GM18526 (cell line): ENCODE results near the gene TMSB15C.
"Not testable (repeated sequence)": the region's sequence is repeated elsewhere in the genome, so short reads cannot be mapped to it uniquely, and the experiment has no call there.

ENCODE experiments used
- POLR2A ChIP-seq: IDR thresholded peaks from 3 replicates; pipeline ENCODE4 v1.6.1; 2011; ENCODE audit not compliant: insufficient read length; ENCODE audit errors: extremely low read depth

Gene TMSB15C

DNA sequence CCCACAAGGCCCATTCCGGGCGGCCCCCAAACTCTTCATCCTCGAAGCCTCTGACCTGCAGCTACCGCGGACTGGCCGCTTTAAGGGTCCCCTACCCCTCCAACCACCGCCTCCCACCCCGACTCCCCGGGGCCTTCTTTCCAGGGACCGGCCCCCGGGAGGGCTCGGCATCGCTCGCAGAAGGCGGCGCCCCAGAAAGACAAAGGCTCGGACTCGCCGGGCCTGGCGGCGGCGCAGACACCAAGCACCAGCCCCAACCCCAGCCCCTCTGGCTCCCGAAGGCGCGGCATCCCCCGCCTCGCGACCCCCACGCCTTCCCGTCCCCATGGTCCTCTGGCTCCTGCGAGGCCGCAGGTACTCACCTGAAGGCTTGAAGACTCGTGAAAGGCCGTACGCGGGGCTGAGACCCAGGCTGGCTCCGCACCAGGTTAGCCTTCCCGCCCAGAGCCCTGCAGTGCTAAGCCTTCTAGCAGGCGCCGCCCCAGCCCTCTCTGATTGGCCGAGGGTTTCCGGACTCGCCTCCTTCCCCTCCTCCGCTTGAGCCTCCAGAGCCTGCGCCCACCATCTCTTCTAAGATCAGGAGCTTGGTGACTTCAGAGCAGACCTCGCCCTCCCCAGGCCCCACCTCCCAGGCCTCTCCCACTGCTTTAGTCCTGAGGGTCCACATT, at the start of gene TMSB15C:
Gene TMSB15C (minus strand): TSS at position 459 of the 668 bp plus-strand sequence.
- not testable (repeated sequence) for TF ChIP-seq POLR2A

DNA sequence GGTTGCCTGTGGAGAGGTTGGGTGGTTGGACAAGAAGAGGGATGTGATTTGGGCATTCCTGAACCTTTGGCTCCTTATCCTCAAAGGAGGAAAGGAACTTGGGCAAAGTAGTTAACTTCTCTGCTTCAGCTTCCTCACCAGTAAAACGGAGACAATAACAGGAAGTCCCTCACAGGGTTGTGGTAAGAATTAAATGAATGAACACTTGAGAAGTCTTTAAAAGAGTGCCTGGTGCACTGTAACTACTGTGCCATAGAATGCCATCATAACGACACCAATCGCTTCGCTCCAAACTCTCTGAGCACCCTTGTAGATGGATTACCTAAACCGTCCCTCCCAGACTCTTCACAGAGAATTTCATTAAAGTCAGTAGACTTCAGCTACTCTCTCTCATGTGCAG, 46.8 kb upstream of the TMSB15C start:
- TF ChIP-seq POLR2A = no peak

DNA sequence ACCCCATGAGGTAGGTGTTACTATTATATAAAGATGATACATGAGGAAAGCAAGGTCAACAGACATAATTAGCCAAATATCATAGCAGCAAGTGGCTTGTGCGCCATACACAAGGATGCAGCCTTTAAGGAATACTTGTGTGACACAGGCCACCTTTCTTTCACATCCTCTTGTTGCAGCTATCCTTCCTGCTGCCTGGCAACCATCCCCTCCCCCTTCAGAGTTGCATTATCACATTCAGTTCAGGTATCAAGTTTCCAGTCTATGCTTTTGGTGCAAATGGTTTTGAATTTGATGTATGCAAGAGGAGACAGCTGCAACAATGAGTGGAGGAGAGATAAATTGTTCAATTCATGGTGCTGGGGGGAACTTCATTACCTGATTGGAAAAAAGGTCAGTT, 42.7 kb upstream of the TMSB15C start:
- TF ChIP-seq POLR2A = no peak

DNA sequence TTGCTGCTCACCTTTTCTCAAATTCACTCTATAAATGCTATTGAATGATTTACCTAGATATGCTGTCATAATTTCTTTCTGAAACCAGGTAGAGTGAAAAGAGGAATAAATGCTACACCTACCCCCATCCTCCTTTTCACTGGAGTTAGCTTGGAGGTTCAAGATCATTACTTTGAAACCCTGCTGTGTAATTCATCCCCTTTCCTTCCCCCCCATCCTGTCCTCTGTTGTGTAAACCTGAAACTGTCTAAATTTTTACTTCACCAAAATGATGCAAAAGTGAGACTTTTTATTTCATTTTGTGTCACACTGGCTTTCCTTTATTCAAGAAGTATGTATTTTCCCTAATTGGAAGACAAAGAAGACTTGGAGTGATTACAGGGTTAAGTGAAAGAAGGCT, 41.7 kb upstream of the TMSB15C start:
- no peak for TF ChIP-seq POLR2A

DNA sequence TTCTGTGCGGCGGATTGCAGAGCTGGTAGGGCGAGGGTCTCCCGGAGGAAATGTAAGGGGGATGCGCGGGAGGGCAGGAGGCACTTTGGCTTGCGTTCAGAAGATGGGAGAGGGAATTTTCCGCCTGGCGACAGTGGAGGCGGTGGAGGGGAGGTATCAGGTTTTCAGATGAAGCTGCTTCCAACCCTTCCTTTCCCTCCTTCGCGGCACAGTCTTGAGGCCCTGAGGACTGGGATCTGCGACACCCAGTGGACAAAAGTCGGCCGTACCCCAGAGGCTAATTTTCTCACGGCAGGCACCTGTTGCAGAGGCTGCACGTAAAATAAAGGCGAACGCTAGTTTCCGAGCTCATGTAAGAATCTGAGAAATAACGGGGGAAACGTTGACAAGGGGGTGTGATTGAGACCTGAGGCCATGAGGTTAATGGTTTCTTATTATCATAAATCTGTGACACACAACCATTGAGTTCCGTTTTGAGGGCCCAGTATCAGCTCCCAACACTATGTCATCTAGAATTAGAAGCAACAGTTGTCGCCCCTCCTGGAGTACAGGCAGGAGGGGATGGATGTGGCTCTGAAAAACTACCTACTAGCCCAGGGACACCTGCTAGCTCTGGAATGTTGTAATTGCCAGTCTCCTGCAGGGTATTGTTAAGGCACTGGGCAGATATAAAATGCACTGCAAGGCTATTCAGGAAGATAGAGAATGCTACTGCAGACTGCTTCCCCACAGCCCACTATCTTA, 37.4 kb upstream of the TMSB15C start:
- no peak for TF ChIP-seq POLR2A

DNA sequence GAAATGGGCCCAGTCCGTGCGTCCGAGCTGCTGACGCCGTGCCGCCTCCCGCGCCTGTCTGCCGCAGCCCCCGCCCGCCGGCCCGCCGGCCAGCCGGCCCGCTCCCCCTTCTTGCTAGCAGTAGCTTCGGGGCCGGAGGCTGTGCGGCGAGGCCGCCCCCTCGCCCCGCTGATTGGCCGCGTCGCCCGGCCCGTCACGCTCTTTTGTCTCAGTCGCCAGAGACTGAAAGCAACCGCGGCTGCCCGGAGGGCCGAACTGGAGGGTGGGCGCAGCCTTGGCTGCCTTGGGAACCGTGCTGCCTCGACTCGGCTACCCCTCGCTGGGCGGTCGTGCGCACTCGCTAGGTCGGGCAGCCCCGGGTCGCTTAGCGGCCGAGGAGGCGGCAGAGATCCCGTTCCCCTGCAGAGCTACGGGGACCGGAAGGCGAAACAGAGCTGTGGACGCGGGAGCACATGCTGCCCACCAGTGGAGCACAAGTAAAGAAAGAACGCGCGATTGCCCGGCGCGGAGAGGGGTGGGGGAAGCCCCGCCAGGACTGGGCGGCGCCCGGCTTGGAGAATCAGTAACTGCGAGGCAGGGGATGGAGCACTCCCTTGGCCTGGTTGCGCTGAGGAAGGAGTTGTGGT, 36.4 kb upstream of the TMSB15C start, which contains the start of gene ZCCHC18:
Gene ZCCHC18 (plus strand): TSS at position 198 of the 626 bp plus-strand sequence. CDS start 1,589 bp downstream, outside the sequence.
- TF ChIP-seq POLR2A = peak; percentile 53

GRCh38 chrX:104108955-104109354, 32.9 kb upstream of the TMSB15C start:
- TF ChIP-seq POLR2A = no peak

DNA sequence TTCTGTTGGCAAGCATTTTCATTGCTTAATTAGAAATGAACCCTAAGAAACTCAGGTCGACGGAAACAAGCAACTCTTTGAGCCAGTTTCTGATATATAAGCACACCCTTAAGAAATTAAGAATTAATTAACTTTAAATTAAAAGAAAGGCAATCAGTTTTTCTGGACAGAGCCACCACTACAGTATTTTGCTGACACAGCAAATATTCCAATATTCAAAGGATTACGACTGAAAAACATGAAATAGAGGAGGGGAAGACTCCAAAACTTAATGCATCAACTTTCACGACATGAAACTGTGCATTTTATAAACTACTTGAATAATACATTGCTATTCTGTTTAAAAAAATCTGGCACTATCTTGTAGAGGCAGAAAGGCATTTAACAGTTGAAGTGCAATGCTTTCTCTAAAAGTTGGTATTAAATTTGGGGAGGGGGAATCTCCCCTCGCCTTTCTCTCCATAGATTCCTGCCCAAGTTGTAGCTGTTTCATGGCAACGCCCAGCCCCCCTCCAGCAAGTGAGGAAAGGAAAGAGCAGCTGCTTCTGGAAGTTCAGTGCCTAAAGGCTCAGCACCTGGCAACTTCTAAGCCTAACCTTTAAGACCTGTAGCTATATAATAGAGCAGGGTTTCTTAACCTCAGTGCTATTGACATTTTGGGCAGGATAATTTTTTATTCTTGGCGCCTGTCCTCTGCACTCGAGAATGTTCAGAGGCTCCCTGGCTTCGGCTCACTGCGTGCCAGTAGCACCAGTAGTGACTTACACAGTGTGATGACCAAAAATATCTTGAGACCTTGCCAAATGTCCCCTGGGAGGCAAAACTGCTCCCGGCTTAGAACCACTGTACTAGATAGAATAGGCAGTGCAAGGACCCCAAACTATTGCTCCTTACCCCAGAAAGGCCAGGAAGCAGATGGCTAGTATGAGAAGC, 29.6 kb upstream of the TMSB15C start:
- no peak for TF ChIP-seq POLR2A

GRCh38 chrX:104104676-104105075, 28.6 kb upstream of the TMSB15C start:
- no peak for TF ChIP-seq POLR2A

GRCh38 chrX:104098919-104099318, 22.9 kb upstream of the TMSB15C start:
- TF ChIP-seq POLR2A = no peak

- TF ChIP-seq POLR2A = no peak
These were observed 22.2 kb upstream of the TMSB15C start for GRCh38 chrX:104098151-104098808.

GRCh38 chrX:104085919-104086318, 9.9 kb upstream of the TMSB15C start:
- no peak for TF ChIP-seq POLR2A

- TF ChIP-seq POLR2A = no peak
These were observed 9.4 kb upstream of the TMSB15C start for GRCh38 chrX:104085477-104085876.

GRCh38 chrX:104084534-104085277, 8.7 kb upstream of the TMSB15C start:
- no peak for TF ChIP-seq POLR2A
